HG02852 (cell line): ENCODE data around the gene DEPP1.
A peak's percentile ranks its signal among the peaks of the same experiment; 100 is the strongest.

ENCODE experiments used
- ATAC-seq: cut with Tn5 transposase; IDR thresholded peaks from one replicate; pipeline ENCODE4 v1.9.1; 2021; ENCODE audit warnings: mild to moderate bottlenecking, moderate library complexity; ENCODE audit not compliant: unreplicated experiment

Gene DEPP1

DNA sequence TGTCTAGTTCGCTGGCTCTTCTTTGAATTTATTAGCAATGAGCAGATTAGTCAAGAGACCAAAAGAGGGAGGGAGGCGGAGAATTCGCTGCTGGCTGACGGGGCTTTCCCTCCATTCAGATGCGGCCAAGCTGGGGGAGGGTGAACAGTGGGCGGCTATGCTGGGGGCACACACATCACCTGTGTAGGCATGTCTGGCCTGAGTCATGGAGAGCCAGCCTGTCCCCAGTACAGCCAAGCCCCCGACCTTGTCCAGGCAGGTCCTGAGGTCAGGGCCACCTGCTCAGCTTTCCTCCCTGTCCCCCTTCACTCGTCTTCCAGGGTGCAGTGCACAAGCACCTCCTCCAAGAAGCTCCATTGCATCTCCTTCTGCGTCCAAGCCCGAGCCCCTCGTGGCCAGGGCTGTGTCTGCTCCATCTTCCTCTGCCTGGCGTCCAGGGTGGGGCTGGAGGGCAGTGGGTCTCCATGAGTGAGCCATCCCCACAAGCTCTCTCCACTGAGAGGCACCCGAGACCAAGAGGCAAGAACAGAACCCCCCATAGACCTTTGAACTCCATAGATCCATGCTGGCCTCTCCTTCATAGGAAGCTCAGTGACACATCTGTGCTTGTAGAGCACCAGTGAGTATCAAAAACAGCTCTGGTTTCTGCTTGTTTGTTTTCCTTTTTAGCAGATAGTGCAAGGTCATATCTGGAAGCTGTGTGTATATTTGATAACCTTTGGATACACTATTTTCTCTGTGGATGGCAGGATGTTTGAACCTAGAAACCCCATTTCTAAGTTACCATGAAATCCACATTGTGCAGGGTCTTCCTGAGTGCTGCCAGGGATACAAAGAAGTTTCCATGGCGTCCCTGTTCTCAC is 1.9 kb upstream of the DEPP1 start:
- ATAC-seq: no peak

- no peak for ATAC-seq
Measured at GRCh38 chr10:44979281-44980191, 927 bp upstream of the DEPP1 start.

DNA sequence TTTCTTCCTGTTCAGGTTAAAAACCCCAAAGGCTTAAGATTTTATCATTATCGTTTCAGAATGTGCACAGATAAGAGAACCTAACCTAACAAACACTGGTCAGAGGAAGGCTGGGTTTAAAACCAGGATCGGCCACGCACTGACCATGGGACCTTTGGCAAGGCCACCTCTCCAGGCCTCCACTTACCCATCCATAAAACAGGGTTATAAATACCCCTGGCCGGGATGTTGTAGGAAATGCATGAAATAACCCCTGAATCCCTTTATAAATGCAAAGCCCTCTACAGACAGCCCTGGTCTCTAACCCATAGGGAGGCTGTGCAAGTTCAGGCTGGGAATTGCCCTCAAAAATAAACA is 418 bp downstream of the DEPP1 start:
- no peak for ATAC-seq

GRCh38 chr10:44977287-44978212 is 1.1 kb downstream of the DEPP1 start:
- no peak for ATAC-seq

DNA sequence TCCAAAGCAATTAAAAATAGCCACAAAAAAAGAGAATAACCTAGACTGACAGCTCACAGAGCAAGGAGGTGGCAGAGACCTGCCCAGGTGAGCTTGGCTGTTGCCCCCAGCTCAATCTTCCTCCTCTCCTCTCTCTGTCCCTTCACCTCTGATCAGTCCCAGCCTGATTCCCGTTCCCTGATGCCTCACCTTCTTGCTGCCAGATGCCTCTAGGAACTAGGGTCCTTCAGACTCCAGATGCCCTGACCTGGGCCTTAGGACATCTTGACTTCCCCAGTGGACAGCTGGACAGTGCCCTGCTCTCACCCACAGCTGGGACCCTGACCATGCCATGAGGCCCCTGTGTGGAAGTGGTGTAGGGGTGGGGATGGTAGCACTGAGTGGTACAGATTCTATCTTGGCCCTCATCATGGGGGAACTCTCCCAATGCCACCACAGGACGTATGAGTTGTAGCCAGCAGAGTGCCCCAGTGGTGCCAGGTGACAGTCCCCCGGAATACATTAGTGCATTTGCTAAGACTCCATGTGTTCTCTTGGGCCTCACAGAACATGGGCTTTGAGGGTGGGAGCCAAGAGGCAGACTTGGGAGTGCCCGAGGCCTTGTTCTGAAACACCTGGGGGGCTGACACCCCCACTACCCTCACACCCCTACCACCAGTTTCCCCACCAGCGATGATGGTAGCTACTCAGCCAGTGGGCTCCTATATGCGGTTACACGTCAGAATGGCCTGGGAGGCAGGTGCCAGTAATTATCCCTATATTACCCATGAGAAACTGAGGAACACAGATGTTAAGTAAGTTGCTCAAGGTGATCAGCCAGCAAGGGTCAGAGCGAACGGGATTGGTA is 2.0 kb downstream of the DEPP1 start:
- ATAC-seq: no peak

GRCh38 chr10:44975431-44976331 is 2.9 kb downstream of the DEPP1 start:
- ATAC-seq: no peak

GRCh38 chr10:44974628-44975430 is 3.8 kb downstream of the DEPP1 start:
- peak; percentile 64 for ATAC-seq

- peak; percentile 1 for ATAC-seq
Measured at GRCh38 chr10:44974082-44974627, 4.5 kb downstream of the DEPP1 start.

DNA sequence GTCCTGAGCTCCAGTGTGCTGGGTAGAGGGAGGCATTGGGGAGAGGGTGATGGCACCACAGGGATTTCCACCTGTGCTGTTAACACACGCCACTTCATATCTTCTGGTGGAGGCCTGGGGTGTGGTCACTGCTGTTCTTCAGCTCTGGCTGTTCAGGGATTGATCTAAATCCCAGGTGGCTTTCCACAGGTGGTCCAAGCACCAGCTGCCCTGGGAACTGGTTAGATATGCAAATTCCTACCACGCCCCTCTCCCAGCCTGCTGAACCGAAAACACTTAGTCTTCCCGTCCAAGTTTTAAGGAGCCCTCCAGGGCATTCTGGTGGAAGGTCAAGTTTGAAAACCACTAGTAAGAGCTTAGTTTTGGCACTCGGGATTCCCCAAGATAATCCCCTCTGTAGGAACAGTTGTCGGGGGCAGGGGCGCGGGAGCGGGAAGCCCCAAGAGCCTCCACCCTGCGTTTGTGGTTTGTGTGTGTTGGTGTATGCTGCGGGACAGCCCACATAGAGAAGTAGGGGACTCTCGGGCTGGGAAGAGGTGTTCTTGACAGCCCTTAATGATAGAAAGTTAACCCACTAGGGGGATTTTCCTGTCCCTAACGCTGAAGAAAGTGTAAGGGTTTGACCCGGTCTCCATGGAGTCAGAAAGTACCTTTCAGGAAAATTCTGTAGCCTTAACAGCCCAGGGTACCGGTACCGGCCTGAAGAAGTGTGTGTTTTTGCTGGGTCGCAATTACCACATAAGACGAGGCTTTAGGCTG is 5.1 kb downstream of the DEPP1 start:
- ATAC-seq: peak; percentile 26

GRCh38 chr10:44972874-44973306 is 5.7 kb downstream of the DEPP1 start:
- ATAC-seq: no peak

DNA sequence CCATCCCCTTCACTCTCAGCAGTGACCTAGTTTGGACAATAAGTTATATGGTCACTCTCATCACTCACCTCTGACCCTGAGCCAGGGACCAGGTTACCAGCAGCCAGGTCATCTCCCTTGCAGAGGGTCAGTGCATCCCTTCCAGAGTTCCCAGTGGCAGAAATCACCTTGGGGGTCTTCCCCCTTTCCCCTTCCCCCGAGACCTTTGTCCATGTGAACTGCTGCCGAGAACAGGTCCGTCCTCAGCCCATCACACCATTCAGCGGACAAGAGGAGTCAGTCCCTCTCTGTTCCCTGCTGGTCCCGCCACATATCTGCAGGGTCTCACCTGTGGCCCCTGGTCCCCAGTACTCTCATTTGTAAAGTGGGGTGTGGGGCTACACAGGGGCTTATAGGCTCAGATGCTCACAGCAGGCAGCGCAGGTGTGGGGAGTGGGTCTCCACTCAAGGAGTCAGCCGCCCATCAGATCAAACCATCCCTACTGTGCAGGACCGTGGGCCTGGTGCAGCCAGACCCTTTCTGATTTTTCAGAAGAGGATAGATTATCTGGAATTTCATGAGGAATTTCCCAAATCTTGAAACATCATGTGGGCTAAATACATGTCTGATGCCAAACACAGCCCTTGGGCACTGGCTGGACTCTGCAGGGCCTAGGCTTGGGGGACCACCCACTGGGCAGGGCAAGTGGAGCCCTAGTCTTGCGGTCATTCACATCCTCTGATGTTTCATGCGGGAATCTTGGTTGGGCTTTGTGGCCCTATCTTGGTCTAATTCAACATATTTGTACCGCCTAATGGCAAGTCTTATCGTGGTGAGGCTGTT is 6.5 kb downstream of the DEPP1 start:
- ATAC-seq: no peak

DNA sequence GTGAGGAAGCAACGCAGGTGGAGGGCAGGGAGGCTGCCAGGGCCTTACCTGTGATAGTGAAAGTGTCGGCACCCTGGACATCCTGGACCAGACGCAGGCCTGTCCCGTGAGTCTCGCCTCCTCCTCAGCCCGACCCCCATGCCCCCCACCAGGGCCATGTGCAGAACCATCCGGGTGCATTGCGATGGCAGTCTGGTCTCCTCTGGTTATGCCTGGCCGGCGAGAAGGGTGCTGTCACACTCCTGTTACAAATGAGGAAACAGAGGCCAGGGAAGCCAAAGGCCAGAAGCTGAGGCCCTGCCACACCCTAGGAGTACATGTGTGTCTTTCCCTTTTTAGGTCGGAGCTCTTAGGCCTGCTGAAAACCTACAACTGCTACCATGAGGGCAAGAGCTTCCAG is 7.2 kb downstream of the DEPP1 start:
- ATAC-seq: no peak

DNA sequence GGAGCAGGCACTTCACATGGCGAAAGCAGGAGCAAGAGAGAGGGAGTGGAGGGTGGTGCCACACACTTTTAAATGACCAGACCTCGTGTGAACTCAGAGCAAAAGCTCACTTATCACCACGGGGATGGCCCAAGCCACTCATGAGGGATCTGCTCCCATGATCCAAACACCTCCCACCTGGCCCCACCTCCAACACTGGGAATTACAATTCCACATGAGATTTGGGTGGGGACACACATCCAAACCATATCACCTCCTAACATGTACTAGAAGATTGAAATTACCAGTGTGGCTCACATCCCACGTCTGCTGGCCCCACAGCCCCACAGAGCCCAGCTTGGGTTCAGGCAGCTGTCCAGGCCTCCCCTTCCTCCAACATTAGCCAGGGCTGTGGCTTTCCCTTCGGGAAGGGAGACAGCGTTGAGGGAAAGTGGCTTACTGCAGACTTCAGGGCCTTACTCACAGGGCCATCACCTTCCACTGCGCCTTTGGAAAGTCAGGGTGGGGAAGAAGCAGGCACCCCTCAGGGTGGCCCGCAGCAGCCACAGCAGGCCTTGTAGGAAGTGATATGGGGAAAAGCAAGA is 7.7 kb downstream of the DEPP1 start:
- ATAC-seq: no peak

- ATAC-seq: no peak
Measured at GRCh38 chr10:44969854-44970253, 8.8 kb downstream of the DEPP1 start.

DNA sequence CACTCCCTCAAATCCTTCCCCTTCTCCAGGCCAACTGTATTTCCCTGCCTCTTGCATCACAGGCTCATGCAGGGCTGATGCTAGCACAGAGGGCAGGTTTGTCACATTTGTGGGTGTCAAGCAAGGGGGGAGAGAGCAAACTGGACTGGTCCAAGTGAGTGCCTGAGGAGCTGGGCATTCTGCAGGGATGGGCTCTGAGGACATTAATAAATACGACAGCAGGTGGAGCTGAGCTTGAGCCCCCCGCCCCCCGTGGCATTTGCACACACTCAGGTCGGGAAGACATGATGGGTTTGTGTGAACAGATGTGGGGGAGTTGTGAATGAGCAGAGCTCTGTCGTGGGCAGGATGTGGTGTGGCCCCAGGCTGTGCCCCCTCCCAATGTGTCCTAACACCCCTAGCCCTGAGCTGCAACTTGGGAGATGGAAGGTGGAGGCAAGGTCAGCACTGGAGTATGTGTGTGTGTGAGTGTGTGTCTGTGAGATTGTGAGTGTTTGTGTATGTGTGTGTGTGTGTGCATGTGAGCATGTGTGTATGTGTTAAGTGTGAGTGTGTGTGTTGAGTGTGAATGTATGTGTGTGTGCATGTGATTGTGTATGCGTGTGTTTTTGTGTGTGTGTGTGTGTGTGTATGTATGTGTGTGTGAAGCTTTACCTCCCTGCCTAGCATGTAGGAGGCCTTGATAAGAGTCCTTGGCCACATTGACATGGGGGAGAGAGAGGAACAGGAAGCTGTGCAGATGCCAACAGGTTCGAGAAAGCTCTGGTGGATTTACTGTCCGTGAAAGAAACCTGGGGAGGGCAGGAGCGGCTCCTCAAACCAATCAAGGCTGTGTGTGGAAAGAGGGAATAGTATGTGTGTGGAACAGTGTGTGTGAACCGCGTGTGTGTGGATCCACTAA is 9.9 kb downstream of the DEPP1 start:
- no peak for ATAC-seq
